ENCODE measurements around the gene ARHGAP45. TPM values are rescaled to one million over a fixed set of nuclear protein-coding genes. Genes with fewer than 3 reads are reported as not detected.

ARHGAP45 gene
- total and polyA plus RNA-seq, 2 of the 8 experiments (the other 6 are each of a cell fraction or from before 2014, with no cell fraction given), result 31.4 to 41.8 TPM

DNA sequence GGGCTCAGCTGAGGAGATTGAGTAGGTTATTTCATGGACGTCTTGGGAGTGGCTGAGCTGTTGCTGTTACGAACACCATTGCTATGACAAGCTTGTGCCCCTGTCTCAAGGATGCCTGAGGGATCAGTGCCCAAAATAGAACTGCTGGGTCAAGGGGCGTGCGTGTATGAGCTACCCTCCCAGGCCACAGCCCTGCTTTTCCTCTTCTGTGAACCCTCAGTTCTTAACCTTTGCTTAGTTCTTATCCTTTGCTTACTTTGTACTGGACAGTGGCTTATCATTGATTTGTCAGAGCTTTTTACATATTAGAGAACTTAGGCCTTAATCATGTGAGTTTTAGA, 9.0 kb downstream of the ARHGAP45 start:
- 94% methylated on average over 4 of the region's 4 CpGs; no CpG with 5 or more reads in 1 of the 2 experiments for WGBS, 2 experiments (ENCODE audit: extremely low coverage in 1 of 2, insufficient coverage in 1 of 2, insufficient read length in 1 of 2, insufficient replicate concordance in 2 of 2, low coverage in 1 of 2, low lambda C conversion rate in 2 of 2, missing lambda C conversion rate in 1 of 2)
- no peak overlapping the region for H3K27ac ChIP-seq (ENCODE audit: low read depth, low read length)

More for the DNA sequence above, 9.0 kb downstream of the ARHGAP45 start:
- 0 out of 7 replicates have a peak, but pooled peaks cover 0 to 2% (median under 1%) of the 10 kb centered on the region in 4 experiments for H3K4me1 ChIP-seq (replicated peaks in 1 of 4; ENCODE audit: control insufficient read depth in 3 of 4, insufficient read depth in 4 of 4, low read length in 3 of 4)
- H3K23ac ChIP-seq (ENCODE audit: insufficient read length), result no peak overlapping the region
- H3K56ac ChIP-seq (replicated peaks; ENCODE audit: insufficient read length, low read depth, low read length), result no peak overlapping the region
- H3K79me2 ChIP-seq (ENCODE audit: control insufficient read depth in 1 of 2, insufficient read depth in 2 of 2, low read length in 2 of 2), result no peaks in the 10 kb centered on the region
- H4K20me1 ChIP-seq (replicated peaks in 1 of 2; ENCODE audit: control insufficient read depth in 1 of 2, insufficient read depth in 2 of 2, low read length in 2 of 2), result peaks cover 1 to 12% of the 10 kb centered on the region in 2 experiments
- DNase-seq (ENCODE audit: low read depth in 1 of 2, low spot score in 2 of 2), result no peak
- H2AFZ ChIP-seq (ENCODE audit: low read length), result no peak overlapping the region
- no peaks in the 10 kb centered on the region for H3K9me3 ChIP-seq (ENCODE audit: insufficient read depth in 2 of 2, low read depth in 1 of 2, low read length in 1 of 2)
- POLR2A ChIA-PET (ENCODE audit: partially characterized antibody), result interaction anchor here (0.5 to 7.1 kb wide), 7 partner anchors 9 to 45 kb away, joined by 3 to 52 read pairs (median 4); partner anchors contain the start of gene ARHGAP45
- no peak overlapping the region for H4K8ac ChIP-seq (ENCODE audit: extremely low read depth, insufficient read depth, low read length)
- no peak overlapping the region for H2AK5ac ChIP-seq (ENCODE audit: low read depth, low read length)
- no peak overlapping the region for H2BK15ac ChIP-seq (ENCODE audit: low read length)
- H3K36me3 ChIP-seq (ENCODE audit: control insufficient read depth in 2 of 4, insufficient read depth in 4 of 4, low read length in 3 of 4), result peaks cover 0 to 40% (median 7%) of the 10 kb centered on the region in 4 experiments; a peak in 3 of 8 replicates
- no peak overlapping the region for H2BK12ac ChIP-seq (ENCODE audit: low read depth, low read length)
- TF ChIP-seq, protein P1, sequence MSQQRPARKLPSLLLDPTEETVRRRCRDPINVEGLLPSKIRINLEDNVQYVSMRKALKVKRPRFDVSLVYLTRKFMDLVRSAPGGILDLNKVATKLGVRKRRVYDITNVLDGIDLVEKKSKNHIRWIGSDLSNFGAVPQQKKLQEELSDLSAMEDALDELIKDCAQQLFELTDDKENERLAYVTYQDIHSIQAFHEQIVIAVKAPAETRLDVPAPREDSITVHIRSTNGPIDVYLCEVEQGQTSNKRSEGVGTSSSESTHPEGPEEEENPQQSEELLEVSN (IDR thresholded peaks at IDR 0.05), result no peak
- TF ChIP-seq TBP (IDR thresholded peaks at IDR 0.05; ENCODE audit: low read depth, low read length), result no peak
- no peak for TF ChIP-seq EP300 (IDR thresholded peaks at IDR 0.05; ENCODE audit: borderline replicate concordance in 1 of 2, low read depth in 2 of 2, low read length in 2 of 2)
- no peak for TF ChIP-seq BCL11A (IDR thresholded peaks at IDR 0.05; ENCODE audit: low read depth in 2 of 2, low read length in 2 of 2)
- no peak overlapping the region for H2BK20ac ChIP-seq (ENCODE audit: low read length)
- no peak overlapping the region for H4K91ac ChIP-seq (replicated peaks; ENCODE audit: insufficient read length, low read length)
- no peak overlapping the region for H3K4me3 ChIP-seq (ENCODE audit: extremely low read depth in 1 of 4, insufficient read depth in 2 of 4, low read depth in 3 of 4, low read length in 4 of 4)
- peaks cover 0 to 4% (median 2%) of the 10 kb centered on the region in 4 experiments; a peak in 2 of 7 replicates for H3K27me3 ChIP-seq (replicated peaks in 1 of 4; ENCODE audit: control insufficient read depth in 3 of 4, extremely low read depth in 1 of 4, insufficient read depth in 3 of 4, low read length in 3 of 4)
- CTCF ChIA-PET (ENCODE audit: partially characterized antibody), result interaction anchor here (0.7 to 8.9 kb wide), 6 partner anchors 10 to 146 kb away, joined by 4 to 54 read pairs (median 4); partner anchors contain the start of gene ARHGAP45
- no peak overlapping the region for H3K18ac ChIP-seq (ENCODE audit: extremely low read depth, low read length)
- H2BK120ac ChIP-seq (replicated peaks; ENCODE audit: low read depth, low read length), result no peak overlapping the region
- H3K9ac ChIP-seq (replicated peaks in 1 of 4; ENCODE audit: extremely low read depth in 1 of 4, low read depth in 3 of 4, low read length in 3 of 4), result no peak overlapping the region
- peak overlapping the region; percentile 51 for H3K4ac ChIP-seq (replicated peaks; ENCODE audit: insufficient read length, low read depth, low read length)
- no peak overlapping the region for H4K5ac ChIP-seq (ENCODE audit: insufficient read length, low read depth, low read length)
- FAIRE-seq, result no peak
- H3K4me2 ChIP-seq (ENCODE audit: insufficient read depth in 1 of 2, low read depth in 2 of 2, low read length in 2 of 2), result no peak overlapping the region
- H3K23me2 ChIP-seq (ENCODE audit: low read depth, low read length), result peaks cover 3% of the 10 kb centered on the region; the same call in 1 of the 2 replicates
- H2BK5ac ChIP-seq (ENCODE audit: low read depth, low read length), result no peak overlapping the region
- no peak overlapping the region for H3K14ac ChIP-seq (ENCODE audit: insufficient read length)
- peaks cover 5% of the 10 kb centered on the region for H3K79me1 ChIP-seq (ENCODE audit: low read depth, low read length)
